ENCODE data around the gene PEPD.
A peak's percentile ranks its signal among the peaks of the same experiment; 100 is the strongest.

Gene PEPD

GRCh38 chr19:33524024-33524664 is 2.6 kb upstream of the PEPD start:
- Mint-ChIP-seq H3K4me3 (no peak overlapping the region), H3K27ac (no peak overlapping the region), H3K4me1 (peaks cover 35% of the 10 kb centered on the region), H3K9me3 (no peaks in the 10 kb centered on the region), H3K27me3 (no peaks in the 10 kb centered on the region)
- DNase-seq = no peak
- ATAC-seq = no peak

GRCh38 chr19:33523167-33523566 is 1.6 kb upstream of the PEPD start:
- Mint-ChIP-seq H3K9me3 (no peaks in the 10 kb centered on the region), H3K4me3 (peak overlapping the region in 1 of 2 donors; percentile 27), H3K27me3 (no peaks in the 10 kb centered on the region), H3K27ac (no peak overlapping the region), H3K4me1 (peaks cover 37% of the 10 kb centered on the region)
- DNase-seq (no peak), ATAC-seq (no peak)

GRCh38 chr19:33522371-33522662 is 726 bp upstream of the PEPD start:
- DNase-seq = no peak
- Mint-ChIP-seq H3K27ac (peak overlapping the region; percentile 71 to 91), H3K9me3 (no peaks in the 10 kb centered on the region), H3K4me3 (peak overlapping the region; percentile 92 to 98), H3K4me1 (peaks cover 37% of the 10 kb centered on the region), H3K27me3 (no peaks in the 10 kb centered on the region)
- ATAC-seq = no peak

GRCh38 chr19:33520844-33521479 is 629 bp downstream of the PEPD start:
- ATAC-seq (no peak), DNase-seq (no peak)
- H3K4me1 Mint-ChIP-seq = peaks cover 37% of the 10 kb centered on the region
- H3K4me3 Mint-ChIP-seq = peak overlapping the region; percentile 92 to 98
- H3K27me3 Mint-ChIP-seq = no peaks in the 10 kb centered on the region
- peak overlapping the region; percentile 64 to 73 for H3K27ac Mint-ChIP-seq
- no peaks in the 10 kb centered on the region for H3K9me3 Mint-ChIP-seq

GRCh38 chr19:33520048-33520643 is 1.4 kb downstream of the PEPD start:
- no peaks in the 10 kb centered on the region for H3K27me3 Mint-ChIP-seq
- DNase-seq = no peak
- peak overlapping the region; percentile 92 to 98 for H3K4me3 Mint-ChIP-seq
- H3K9me3 Mint-ChIP-seq = no peaks in the 10 kb centered on the region
- no peak for ATAC-seq
- H3K27ac Mint-ChIP-seq = peak overlapping the region; percentile 67 to 73
- H3K4me1 Mint-ChIP-seq = peaks cover 37% of the 10 kb centered on the region

GRCh38 chr19:33519416-33519815 is 2.2 kb downstream of the PEPD start:
- Mint-ChIP-seq H3K9me3 (no peaks in the 10 kb centered on the region), H3K27me3 (no peaks in the 10 kb centered on the region), H3K4me3 (no peak overlapping the region), H3K27ac (no peak overlapping the region), H3K4me1 (peaks cover 43% of the 10 kb centered on the region)
- no peak for DNase-seq
- ATAC-seq = no peak

GRCh38 chr19:33518541-33518940 is 3.0 kb downstream of the PEPD start:
- Mint-ChIP-seq H3K4me1 (peaks cover 46% of the 10 kb centered on the region), H3K27me3 (no peaks in the 10 kb centered on the region), H3K27ac (no peak overlapping the region), H3K9me3 (no peaks in the 10 kb centered on the region), H3K4me3 (no peak overlapping the region)
- ATAC-seq = no peak
- no peak for DNase-seq

GRCh38 chr19:33517922-33518321 is 3.7 kb downstream of the PEPD start:
- ATAC-seq (no peak), DNase-seq (no peak)
- H3K4me1 Mint-ChIP-seq = peaks cover 45% of the 10 kb centered on the region
- H3K27ac Mint-ChIP-seq = no peak overlapping the region
- no peaks in the 10 kb centered on the region for H3K9me3 Mint-ChIP-seq
- H3K4me3 Mint-ChIP-seq = no peak overlapping the region
- H3K27me3 Mint-ChIP-seq = no peaks in the 10 kb centered on the region

GRCh38 chr19:33515921-33516320 is 5.7 kb downstream of the PEPD start:
- DNase-seq (no peak), ATAC-seq (no peak)
- Mint-ChIP-seq H3K9me3 (no peaks in the 10 kb centered on the region), H3K27ac (peak overlapping the region in 1 of 2 donors; percentile 38), H3K4me3 (no peak overlapping the region), H3K27me3 (no peaks in the 10 kb centered on the region), H3K4me1 (peaks cover 28% of the 10 kb centered on the region)

GRCh38 chr19:33514885-33515551 is 6.6 kb downstream of the PEPD start:
- Mint-ChIP-seq H3K27me3 (no peaks in the 10 kb centered on the region), H3K9me3 (no peaks in the 10 kb centered on the region), H3K4me1 (peaks cover 19% of the 10 kb centered on the region), H3K27ac (peak overlapping the region in 1 of 2 donors; percentile 69), H3K4me3 (no peak overlapping the region)
- no peak for DNase-seq
- ATAC-seq = no peak

GRCh38 chr19:33513424-33513823 is 8.2 kb downstream of the PEPD start:
- Mint-ChIP-seq H3K27ac (no peak overlapping the region), H3K9me3 (no peaks in the 10 kb centered on the region), H3K4me1 (peaks cover 9% of the 10 kb centered on the region), H3K4me3 (no peak overlapping the region), H3K27me3 (no peaks in the 10 kb centered on the region)
- ATAC-seq (no peak), DNase-seq (no peak)

- ATAC-seq (no peak), DNase-seq (no peak)
- Mint-ChIP-seq H3K4me3 (no peak overlapping the region), H3K27ac (no peak overlapping the region), H3K4me1 (peaks cover 9% of the 10 kb centered on the region), H3K9me3 (no peaks in the 10 kb centered on the region), H3K27me3 (no peaks in the 10 kb centered on the region)
Observed at GRCh38 chr19:33512580-33513137, 8.9 kb downstream of the PEPD start.

- Mint-ChIP-seq H3K27ac (no peak overlapping the region), H3K27me3 (no peaks in the 10 kb centered on the region), H3K4me3 (no peak overlapping the region), H3K4me1 (peaks cover 9% of the 10 kb centered on the region), H3K9me3 (no peaks in the 10 kb centered on the region)
- no peak for ATAC-seq
- DNase-seq = no peak
Observed at GRCh38 chr19:33512021-33512420, 9.6 kb downstream of the PEPD start.

- Mint-ChIP-seq H3K4me1 (peaks cover 9% of the 10 kb centered on the region), H3K4me3 (no peak overlapping the region), H3K27me3 (no peaks in the 10 kb centered on the region), H3K27ac (peak overlapping the region in 1 of 2 donors; percentile 61), H3K9me3 (peaks cover 0 to 5% of the 10 kb centered on the region in 2 donors)
- ATAC-seq = no peak
- no peak for DNase-seq
Observed at GRCh38 chr19:33511346-33511745, 10.2 kb downstream of the PEPD start.

- no peak for ATAC-seq
- H3K4me1 Mint-ChIP-seq = peaks cover 9% of the 10 kb centered on the region
- peaks cover 0 to 9% of the 10 kb centered on the region in 2 donors for H3K9me3 Mint-ChIP-seq
- H3K4me3 Mint-ChIP-seq = no peak overlapping the region
- no peak overlapping the region for H3K27ac Mint-ChIP-seq
- DNase-seq = no peak
- no peaks in the 10 kb centered on the region for H3K27me3 Mint-ChIP-seq
Observed at GRCh38 chr19:33510462-33511194, 11.0 kb downstream of the PEPD start.

Measured in stimulated activated naive CD8-positive, alpha-beta T cell treated with anti-CD3 and anti-CD28 coated beads, Interleukin-15, amount 100 ng/mL, for 72 hours (primary cell).